Breast epithelium (tissue), 3 donors: Measurements from ENCODE around the gene KMT2E.

ENCODE experiments used
- POLR2AphosphoS5 ChIP-seq, 3 donors: sonication (generic); formaldehyde crosslinking; IDR thresholded peaks; one replicate each; pipeline ENCODE4 v1.6.1; 2017; ENCODE audit warnings: antibody characterized with exemption in 3 of 3
- TF ChIP-seq, protein P1 (sequence below), 3 donors: fragments of 450-650 bp; IDR thresholded peaks; one replicate each; pipeline ENCODE4 v1.5.1; 2016 to 2017; ENCODE audit warnings: antibody characterized with exemption in 3 of 3, mild to moderate bottlenecking in 3 of 3, moderate library complexity in 3 of 3

DNA sequence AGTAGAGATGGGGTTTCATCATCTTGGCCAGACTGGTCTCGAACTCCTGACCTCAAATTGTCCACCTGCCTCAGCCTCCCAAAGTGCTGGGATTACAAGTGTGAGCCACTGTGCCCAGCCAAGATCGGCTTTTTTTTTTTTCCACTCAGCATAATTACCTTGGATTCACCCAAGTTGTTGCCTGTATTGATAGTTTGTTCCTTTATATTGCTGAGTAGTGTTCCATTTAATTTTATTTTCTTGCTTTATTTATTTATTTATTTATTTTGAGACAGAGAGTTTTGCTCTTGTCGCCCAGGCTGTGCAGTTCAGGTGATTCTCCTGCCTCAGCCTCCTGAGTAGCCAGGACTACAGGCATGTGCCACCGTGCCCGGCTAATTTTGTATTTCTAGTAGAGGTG is 21.3 kb downstream of the KMT2E start:
- TF ChIP-seq, protein P1, sequence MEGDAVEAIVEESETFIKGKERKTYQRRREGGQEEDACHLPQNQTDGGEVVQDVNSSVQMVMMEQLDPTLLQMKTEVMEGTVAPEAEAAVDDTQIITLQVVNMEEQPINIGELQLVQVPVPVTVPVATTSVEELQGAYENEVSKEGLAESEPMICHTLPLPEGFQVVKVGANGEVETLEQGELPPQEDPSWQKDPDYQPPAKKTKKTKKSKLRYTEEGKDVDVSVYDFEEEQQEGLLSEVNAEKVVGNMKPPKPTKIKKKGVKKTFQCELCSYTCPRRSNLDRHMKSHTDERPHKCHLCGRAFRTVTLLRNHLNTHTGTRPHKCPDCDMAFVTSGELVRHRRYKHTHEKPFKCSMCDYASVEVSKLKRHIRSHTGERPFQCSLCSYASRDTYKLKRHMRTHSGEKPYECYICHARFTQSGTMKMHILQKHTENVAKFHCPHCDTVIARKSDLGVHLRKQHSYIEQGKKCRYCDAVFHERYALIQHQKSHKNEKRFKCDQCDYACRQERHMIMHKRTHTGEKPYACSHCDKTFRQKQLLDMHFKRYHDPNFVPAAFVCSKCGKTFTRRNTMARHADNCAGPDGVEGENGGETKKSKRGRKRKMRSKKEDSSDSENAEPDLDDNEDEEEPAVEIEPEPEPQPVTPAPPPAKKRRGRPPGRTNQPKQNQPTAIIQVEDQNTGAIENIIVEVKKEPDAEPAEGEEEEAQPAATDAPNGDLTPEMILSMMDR (IDR thresholded peaks at IDR 0.05) = no peak
- no peak for TF ChIP-seq POLR2AphosphoS5 (IDR thresholded peaks at IDR 0.05)
